ENCODE data around the gene FXYD4.

DNA sequence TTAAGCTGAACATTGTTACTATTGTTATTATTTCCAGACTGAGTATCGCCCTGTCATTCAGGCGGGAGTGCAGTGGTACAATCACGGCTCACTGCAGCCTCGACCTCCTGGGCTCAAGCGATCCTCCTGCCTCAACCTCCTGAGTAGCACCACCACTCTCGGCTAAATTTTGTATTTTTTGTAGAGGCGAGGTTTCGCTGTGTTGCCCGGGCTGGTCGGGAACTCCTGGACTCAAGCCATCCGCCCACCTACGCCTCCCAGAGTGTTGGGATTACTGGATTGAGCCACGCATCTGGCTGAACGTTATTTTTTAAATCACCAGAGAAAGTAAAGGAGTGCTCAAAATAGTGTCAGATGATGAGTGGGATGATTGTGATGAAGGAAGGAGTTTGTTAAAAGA is 38.9 kb downstream of the FXYD4 start:
- no peak for TF ChIP-seq EZH2 (IDR thresholded peaks at IDR 0.05)
- no peak for TF ChIP-seq POLR2AphosphoS5 (IDR thresholded peaks at IDR 0.05; ENCODE audit: borderline replicate concordance, low read depth, low read length)
